NCI-H446 (cell line): ENCODE data around the gene ZMAT1.
"Not testable (repeated sequence)": the region's sequence is repeated elsewhere in the genome, so short reads cannot be mapped to it uniquely, and the experiment has no call there.

ENCODE experiments used
- DNase-seq, 2 experiments: peaks; one replicate each; lab custom pipeline; 2025; lab: John Stamatoyannopoulos, UW

Gene ZMAT1

GRCh38 chrX:101931488-101932248 lies at the start of gene ZMAT1:
TSS of gene ZMAT1 (minus strand) at chrX:101932027. CDS start at chrX:101932008, 19 bp downstream.
- peak; percentile 7 to 82 for DNase-seq

- no peak for DNase-seq
These were observed 45.3 kb upstream of the ZMAT1 start for GRCh38 chrX:101977106-101977505.

- DNase-seq, result no peak
These were observed 41.2 kb upstream of the ZMAT1 start for GRCh38 chrX:101973066-101973465.

DNA sequence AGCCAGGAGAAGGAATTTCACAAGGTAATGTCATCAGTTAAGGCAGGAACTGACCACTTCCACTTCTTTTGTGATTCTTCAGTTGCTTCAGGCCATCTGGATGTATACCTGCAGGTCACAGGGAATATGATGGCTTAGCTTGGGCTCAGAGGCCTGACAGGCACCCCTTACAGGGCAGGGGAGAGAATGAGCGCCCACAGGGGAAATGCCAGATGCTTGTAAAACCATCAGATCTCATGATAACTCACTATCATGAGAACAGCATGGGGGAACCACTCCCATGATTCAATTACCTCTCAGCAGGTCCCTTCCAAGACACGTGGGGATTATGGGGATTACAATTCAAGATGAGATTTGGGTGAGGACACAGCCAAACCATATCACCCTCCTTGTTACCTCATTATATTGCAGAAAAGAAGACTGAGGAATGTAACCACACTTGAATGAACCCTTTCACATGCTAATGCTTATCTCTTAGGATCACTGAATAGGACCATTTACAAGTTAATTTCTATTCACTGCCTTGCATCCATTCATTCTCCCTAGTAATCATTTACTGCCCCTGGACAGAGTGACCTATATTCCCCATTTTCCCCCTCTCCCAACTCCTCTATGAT lies 33.2 kb upstream of the ZMAT1 start:
- not testable (repeated sequence) for DNase-seq

DNA sequence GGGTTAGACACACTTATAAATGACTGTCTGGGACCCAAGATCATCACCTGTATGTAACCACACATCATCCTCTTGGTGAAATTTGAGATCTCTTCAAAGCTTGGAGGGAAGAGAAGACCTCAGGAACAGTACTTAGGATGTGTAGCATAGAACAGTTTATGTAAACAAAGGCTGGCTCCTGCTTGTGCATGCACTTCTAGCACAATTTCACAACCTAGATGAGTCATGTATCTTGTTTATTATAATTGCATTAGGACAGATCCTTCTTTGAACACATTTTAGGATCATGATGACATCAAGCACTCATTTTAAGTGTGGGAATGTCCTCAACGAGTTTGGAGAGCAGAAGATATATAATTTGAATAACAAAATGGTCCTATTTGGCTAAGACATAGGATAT lies 26.3 kb upstream of the ZMAT1 start:
- DNase-seq, result no peak

DNA sequence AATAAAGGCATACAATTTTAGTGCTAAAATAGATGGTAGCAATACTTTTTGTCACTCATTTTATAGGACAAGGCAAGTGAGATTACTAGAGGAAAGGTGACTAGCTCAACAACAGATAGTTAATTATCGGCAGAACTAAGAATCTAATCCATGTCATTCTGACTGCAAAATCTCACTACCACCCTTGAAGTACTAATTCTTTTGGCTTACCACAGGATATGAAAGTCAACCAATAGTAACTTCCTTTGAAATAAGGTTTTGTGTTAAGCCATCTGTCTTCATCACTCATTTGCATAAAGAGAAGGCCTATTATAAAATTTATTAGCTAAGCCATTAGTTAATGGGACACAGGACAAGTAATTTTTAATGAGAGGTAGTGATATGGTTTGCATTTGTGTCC lies 25.3 kb upstream of the ZMAT1 start:
- DNase-seq, result no peak

DNA sequence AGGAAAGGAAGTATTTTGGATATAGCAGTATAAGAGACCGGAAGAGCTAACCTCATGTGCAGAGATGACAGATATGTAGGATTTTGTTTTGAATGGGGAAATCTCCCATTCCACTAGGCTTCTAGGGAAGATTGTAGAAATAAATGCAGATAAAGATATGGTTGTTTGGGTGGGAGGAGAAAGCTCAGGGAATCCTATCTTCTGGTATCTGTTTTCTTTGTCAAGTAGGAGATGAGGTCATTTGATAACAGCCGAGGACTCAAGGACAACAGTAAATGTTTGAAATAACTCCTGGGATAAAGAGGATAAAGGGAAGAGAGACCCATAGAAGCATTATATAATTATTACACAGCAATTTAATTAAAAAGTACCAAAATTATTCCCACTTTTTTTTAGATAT lies 24.7 kb upstream of the ZMAT1 start:
- no peak for DNase-seq

GRCh38 chrX:101950581-101950980 lies 18.8 kb upstream of the ZMAT1 start:
- DNase-seq, result no peak

DNA sequence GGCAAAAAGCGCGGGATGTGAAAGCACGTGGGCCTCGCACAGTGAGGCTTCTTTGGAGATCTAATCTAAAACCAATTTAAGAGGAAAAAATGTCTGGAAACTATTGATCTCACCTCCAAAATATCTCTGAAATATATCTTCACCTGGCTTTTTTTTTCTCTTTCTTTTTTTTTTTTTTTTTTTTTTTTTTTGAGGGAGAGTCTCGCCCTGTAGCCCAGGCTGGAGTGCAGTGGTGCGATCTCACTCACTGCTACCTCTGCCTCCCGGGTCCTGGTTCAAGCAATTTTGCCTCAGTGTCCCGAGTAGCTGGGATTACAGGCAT lies 383 bp upstream of the ZMAT1 start:
- DNase-seq, result no peak

DNA sequence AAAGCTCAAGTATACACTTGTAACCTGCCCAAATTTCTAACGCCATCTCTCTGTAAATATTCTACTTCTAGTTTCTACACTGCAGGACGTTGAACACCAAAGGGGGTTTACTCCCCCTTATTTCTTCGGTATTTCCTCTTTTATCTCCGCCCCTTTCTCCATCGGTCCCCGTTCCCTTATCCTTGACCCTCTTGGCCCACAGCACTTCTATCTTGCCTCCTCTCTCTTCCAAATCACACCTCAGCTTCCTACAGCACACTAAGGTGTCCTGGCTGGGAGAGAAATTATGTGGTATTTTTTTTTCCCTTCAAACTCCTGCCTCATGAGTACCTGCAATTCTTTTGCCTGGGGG lies 715 bp downstream of the ZMAT1 start:
- no peak for DNase-seq

DNA sequence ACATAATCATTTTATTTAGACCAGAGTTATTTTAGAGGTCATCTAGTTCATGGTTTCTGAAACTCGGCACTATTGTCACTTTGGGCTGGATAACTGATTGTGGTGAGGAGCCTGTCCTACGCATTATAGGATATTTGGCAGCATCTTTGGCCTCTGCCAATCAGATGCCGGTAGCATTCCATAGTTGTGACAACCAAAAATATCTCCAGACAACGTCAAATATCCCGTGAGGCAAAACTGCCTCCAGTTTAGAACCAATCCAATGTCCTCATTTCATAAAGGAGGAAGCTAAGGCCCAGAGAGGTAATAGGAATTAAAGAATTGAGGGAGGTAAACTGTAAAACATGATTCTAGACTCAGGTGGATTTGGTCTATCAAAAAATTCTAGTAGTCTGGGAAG lies 6.1 kb downstream of the ZMAT1 start:
- no peak for DNase-seq

DNA sequence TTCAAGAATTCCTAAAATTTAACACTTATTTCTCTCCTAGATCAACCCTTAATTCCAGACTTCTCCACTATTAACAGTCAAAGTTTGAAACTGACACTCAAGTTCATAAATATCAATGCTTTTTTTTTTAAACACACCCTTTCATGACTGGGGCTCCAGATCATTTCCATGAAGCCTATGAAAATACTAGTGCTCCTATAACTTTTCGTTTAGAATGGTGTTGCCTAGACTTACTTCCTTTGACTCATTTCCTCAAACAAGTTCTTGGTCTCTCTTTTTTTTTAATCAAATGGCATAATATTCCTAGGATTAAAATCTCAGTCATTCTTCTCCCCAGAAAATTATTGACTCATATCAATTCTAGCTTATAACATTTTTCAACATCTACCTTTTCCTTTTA lies 13.1 kb downstream of the ZMAT1 start:
- DNase-seq, result no peak

DNA sequence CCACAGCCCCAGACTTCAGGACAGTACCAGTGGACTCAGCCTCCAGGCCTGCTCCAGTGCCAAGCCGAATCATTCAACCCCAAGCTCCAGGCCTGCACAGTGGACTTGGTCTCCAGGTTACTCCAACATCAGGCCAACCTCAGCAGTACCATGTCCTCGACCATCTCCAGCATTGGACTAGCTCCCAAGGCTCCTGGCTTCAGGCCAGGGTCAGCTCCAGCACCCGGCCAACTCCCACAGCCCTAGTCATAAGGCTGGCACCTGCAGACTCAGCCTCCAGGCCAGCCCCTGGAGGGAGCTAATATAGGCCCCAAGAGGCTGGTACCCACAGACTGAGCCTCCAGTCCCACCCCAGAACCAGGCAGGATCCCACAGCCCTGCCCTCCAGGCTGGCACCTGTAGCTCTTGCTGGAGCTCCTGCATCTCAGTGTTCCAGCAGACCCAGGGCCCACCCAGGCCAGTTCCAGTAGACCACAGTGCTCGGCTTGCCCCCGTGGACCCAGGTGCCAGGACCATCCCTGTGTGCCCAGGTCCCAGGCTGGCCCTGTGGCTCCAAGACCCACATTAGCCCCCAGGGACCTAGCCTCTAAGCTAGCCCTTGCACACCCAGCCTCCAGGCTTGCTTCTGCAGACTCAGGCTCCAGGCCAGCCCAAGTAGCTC lies 25.6 kb downstream of the ZMAT1 start:
- no peak for DNase-seq

DNA sequence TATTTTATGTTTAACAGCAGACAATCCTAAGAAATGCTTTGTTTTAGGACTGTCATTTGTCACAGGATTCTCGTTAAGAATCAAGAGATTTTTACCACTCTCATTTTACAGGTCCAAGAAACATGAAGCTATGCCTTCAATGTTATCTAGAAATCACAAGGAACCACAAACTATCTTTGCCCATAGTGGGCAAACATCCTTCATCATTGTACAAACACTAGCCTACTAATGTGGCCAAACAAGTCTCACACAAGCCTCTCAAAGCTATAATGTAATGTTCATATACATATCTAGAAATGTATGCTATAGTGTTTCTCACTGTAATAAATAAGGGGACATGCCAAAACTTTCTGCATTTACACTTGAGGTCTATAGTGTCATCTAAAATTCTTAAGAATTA lies 26.8 kb downstream of the ZMAT1 start:
- DNase-seq, result no peak
